Adrenal gland (tissue), 12 donors: ENCODE data around the gene IL31RA. TPM values are rescaled to one million over a fixed set of nuclear protein-coding genes. Genes with fewer than 3 reads are reported as not detected.

Experiments used
- DNase-seq, 7 donors: peaks; one replicate each; pipeline ENCODE4 v3.0.0-alpha.2; 2019 to 2020
- H3K27ac ChIP-seq, 5 donors: fragments of 200-600 bp; sonication (generic) in 4 of 5; 1 replicate in 3 of 5; 2 replicates in 2 of 5; pipeline versions ENCODE4 v1.5.1 to v1.8.0; 2016 to 2020; ENCODE audit warnings: mild to moderate bottlenecking in 1 of 5
- H3K27me3 ChIP-seq: fragments of 200-600 bp; 2 replicates; pipeline ENCODE4 v1.8.0; 2021
- H3K36me3 ChIP-seq, 2 donors: fragments of 200-600 bp; replicated peaks in 1 of 2; 1 replicate in 1 of 2; 2 replicates in 1 of 2; pipeline versions ENCODE4 v1.5.1 to v1.8.0; 2018 to 2022
- H3K4me1 ChIP-seq, 2 donors: fragments of 200-600 bp; replicated peaks in 1 of 2; 1 replicate in 1 of 2; 2 replicates in 1 of 2; pipeline versions ENCODE4 v1.5.1 to v1.8.0; 2018 to 2021
- H3K4me3 ChIP-seq, 4 donors: fragments of 200-600 bp; sonication (generic) in 3 of 4; one replicate each; pipeline ENCODE4 v1.5.1; 2016 to 2018
- H3K9me3 ChIP-seq, 3 donors: fragments of 200-600 bp; sonication (generic) in 1 of 3; replicated peaks in 1 of 3; 1 replicate in 2 of 3; 2 replicates in 1 of 3; pipeline versions ENCODE4 v1.5.1 to v1.8.0; 2016 to 2021
- CTCF ChIP-seq, 6 experiments: fragments of 450-650 bp in 4 of 6; fragments of 200-600 bp in 2 of 6; sonication (generic) in 1 of 6; IDR thresholded peaks; 1 replicate in 5 of 6; 2 replicates in 1 of 6; pipeline versions ENCODE4 v1.5.1 to v1.8.0; 2016 to 2021; ENCODE audit warnings: antibody characterized with exemption in 6 of 6, mild to moderate bottlenecking in 2 of 6, moderate library complexity in 1 of 6
- POLR2A ChIP-seq, 2 donors: fragments of 450-650 bp; IDR thresholded peaks; one replicate each; pipeline ENCODE4 v1.6.1; 2017; ENCODE audit warnings: antibody characterized with exemption in 2 of 2, mild to moderate bottlenecking in 2 of 2, moderate library complexity in 1 of 2
- WGBS, 4 donors: extraction: QIAGEN DNeasy Blood & Tissue Kit in 2 of 4; methylation state at CpG; one replicate each; pipeline versions ENCODE4 v1.1.5 to v1.1.7; 2013 to 2017; 5-methylcytosine and 5-hydroxymethylcytosine counted together
- intact Hi-C, 2 donors: fragments of 100-400 bp; cut with DNase I; formaldehyde crosslinking; loops; one replicate each; pipeline versions ENCODE4 v1.14.1 to v1.15.0; 2022 to 2023
- polyA plus RNA-seq, 3 donors: library from polyadenylated mRNA; stranded (reverse); fragments of 200-250 nt in 2 of 3; fragments of 350-450 nt in 1 of 3; fragmentation: Illumina TruSeq in 1 of 3; extraction: RNeasy Lipid Tissue Mini Kit (QIAGEN cat#74804) in 1 of 3; gene quantifications; one replicate each; pipeline ENCODE4 v1.2.3, GENCODE V29; 2013 to 2014
- total RNA-seq, 9 donors: library from RNA; depleted of rRNA in 4 of 9; stranded (reverse); fragments of >200 nt in 4 of 9; fragments of 120-200 nt in 1 of 9; fragmentation: NEBNext Ultra II Directional in 1 of 9; extraction: Animal tissue kit (Norgen Biotek cat#: 25700) in 1 of 9; gene quantifications; one replicate each; pipeline versions ENCODE4 v1.1.0 to v1.2.4, GENCODE V29; 2013 to 2023
- donor health status: healthy with polysubstance abuse.
- donor health status: Bipolar disorder and iron deficiency.
- donor health status: DM: yes; HTN: yes; CAD: no.
- donor health status: DM: no; HTN: no; CAD: no.
- donor health status: DM: no; HTN: no; CAD: no.
- donor health status: DM: yes; HTN: yes; CAD: no.

The IL31RA gene
- total and polyA plus RNA-seq, 12 donors: 0.05 to 0.61 TPM; not detected in 10

DNA sequence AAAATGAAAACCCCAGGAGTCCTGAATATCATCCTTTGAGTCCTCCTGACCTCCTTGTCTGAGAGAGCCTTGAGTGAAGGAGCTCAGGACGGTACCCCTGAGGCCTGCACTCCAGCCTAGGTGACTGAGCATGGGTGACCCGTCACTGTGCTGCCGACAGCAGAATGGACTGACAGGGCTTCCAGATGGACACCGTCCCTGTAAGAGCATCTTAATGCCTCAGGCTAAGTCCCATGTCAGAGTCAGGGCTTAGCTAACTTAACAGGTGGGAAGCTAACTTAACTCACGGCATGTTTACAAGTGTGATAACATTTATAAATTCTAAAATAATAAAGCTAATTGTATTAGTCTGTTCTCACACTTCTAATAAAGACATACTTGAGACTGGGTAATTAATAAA, 75.3 kb downstream of the IL31RA start:
- Histone ChIP-seq H3K9me3 (no peaks in the 10 kb centered on the region), H3K27me3 (no peaks in the 10 kb centered on the region), H3K36me3 (no peaks in the 10 kb centered on the region), H3K4me3 (no peak overlapping the region), H3K27ac (no peak overlapping the region), H3K4me1 (no peaks in the 10 kb centered on the region)
- DNase-seq: no peak
- 85 to 93% (median 89%) methylated on average over 3 to 5 of the region's 5 CpGs for WGBS, 4 donors
- intact Hi-C loops: loop anchor here in 1 of 2 donors (10.0 kb wide), 1 partner anchor 278 kb away; no protein-coding TSS in a partner anchor
- TF ChIP-seq POLR2A (IDR thresholded peaks at IDR 0.05) (no peak), CTCF (IDR thresholded peaks at IDR 0.05) (no peak)

DNA sequence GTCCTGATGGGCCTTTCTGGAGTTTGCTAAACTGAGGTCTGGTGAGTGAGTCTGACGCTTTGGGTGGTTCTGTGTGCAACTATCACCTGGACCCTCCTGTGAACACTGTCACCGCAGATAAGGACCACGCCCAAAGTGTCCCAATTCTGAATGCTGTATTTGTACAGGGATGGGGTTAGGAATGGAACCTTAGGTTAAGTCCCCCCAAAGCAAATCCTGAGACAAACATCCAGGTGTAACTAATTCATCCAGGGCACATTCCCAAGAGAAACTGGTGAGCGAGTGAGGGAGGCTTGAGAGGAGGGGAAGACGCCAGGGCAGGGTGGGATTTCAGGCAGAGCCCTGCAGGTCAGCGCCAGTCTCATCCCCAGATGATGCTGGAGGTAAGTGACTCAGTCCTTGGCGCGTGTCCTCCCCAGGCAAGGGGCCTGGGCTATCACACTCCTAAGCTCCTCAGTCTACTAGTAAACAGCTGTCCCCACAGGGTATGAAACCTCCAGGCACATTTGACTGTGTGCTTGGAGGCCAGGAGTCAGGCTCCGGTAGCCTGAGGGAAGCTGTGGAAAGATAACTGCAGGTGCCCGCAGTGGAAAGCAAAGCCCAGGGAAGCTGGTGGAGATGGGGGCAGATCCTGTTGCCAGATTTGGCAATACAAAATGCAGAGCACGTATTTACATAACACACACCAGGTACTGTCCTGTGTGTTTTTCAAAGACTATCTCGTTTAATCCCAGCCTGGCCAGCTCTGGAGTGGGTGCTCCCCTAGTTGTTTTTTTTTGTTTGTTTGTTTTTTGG, 76.9 kb downstream of the IL31RA start:
- WGBS, 4 donors: 82 to 89% (median 83%) methylated on average over 10 to 12 of the region's 12 CpGs
- Histone ChIP-seq H3K27ac (no peak overlapping the region), H3K27me3 (no peaks in the 10 kb centered on the region), H3K9me3 (no peaks in the 10 kb centered on the region), H3K4me1 (no peaks in the 10 kb centered on the region), H3K36me3 (no peaks in the 10 kb centered on the region), H3K4me3 (no peak overlapping the region)
- no peak for DNase-seq
- TF ChIP-seq POLR2A (IDR thresholded peaks at IDR 0.05): no peak
- no peak for TF ChIP-seq CTCF (IDR thresholded peaks at IDR 0.05)
- intact Hi-C loops: loop anchor here in 1 of 2 donors (10.0 kb wide), 1 partner anchor 277 kb away; no protein-coding TSS in a partner anchor

DNA sequence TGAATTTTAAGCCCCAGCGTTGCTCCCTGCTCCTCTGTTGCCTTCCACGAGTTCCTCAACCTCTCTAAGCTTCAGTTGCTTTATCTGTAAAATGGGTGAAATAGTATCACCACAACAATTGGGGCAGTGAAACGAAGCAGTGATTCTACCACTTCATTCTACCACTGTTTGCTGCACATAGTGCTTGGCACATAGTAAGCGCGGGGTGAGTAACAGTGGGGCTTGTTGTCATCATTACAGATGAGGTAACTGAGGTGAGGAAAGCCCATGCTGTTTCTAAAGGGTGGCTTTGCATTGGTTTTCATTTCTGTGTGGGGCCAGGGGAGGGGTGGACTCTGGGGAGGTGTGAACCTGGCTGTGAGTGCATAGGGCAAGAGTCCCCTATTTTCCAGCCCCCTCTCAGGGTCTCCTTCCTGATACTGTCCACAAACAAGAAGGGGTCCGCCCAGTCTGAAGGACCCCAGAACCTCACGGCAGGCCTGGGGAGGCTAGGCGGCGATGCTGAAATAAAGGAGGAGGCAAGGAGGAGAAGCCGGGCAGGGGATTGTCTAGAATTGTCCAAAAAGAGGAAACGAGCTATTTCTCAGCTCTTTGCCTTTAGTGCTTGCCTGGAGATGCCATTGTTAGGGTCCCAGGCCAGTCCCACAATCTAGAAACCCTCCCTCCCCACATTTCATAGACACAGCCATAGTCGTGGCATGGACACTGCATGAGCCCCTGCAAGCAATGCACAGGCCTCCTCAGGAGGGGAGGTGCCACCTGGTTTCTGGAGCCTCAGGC, 78.1 kb downstream of the IL31RA start:
- Histone ChIP-seq H3K27ac (no peak overlapping the region), H3K4me1 (no peaks in the 10 kb centered on the region), H3K4me3 (no peak overlapping the region), H3K36me3 (no peaks in the 10 kb centered on the region), H3K9me3 (no peaks in the 10 kb centered on the region), H3K27me3 (no peaks in the 10 kb centered on the region)
- TF ChIP-seq POLR2A (IDR thresholded peaks at IDR 0.05) (no peak), CTCF (IDR thresholded peaks at IDR 0.05) (no peak)
- WGBS, 4 donors: 80 to 85% (median 82%) methylated on average over 12 of the region's 12 CpGs
- no peak for DNase-seq
- intact Hi-C loops: loop anchor here in 1 of 2 donors (10.0 kb wide), 1 partner anchor 276 kb away; no protein-coding TSS in a partner anchor

DNA sequence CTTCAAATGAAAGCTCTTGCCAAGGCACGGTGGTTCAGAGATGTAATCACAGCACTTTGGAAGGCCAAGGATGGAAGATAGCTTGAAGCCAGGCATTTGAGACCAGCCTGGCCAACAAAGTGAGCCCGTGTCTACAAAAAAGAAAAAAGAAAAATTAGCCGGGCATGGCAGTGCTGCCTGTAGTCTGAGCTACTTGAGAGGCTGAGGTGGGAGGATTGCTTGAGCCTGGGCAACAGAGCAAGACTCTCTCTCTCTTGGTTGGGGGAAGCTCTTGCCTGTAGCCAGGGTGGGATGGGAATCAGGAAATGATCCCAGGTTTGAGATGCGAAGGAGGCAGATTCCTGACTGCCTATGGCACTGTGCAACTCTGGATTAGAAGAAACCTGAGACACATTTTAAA, 81.5 kb downstream of the IL31RA start:
- peaks cover 0 to 3% of the 10 kb centered on the region in 2 donors for H3K36me3 ChIP-seq
- WGBS, 4 donors: 81 to 94% (median 87%) methylated on average over 4 of the region's 4 CpGs
- TF ChIP-seq CTCF (IDR thresholded peaks at IDR 0.05) (no peak), POLR2A (IDR thresholded peaks at IDR 0.05) (no peak)
- no peak overlapping the region for H3K4me3 ChIP-seq
- DNase-seq: no peak
- no peaks in the 10 kb centered on the region for H3K27me3 ChIP-seq
- no peaks in the 10 kb centered on the region for H3K9me3 ChIP-seq
- intact Hi-C loops: no loop called here
- no peaks in the 10 kb centered on the region for H3K4me1 ChIP-seq
- H3K27ac ChIP-seq: no peak overlapping the region
